A172 (cell line): ENCODE results near the gene CNFN. TPM values are rescaled to one million over a fixed set of nuclear protein-coding genes. Genes with fewer than 3 reads are reported as not detected.
"Not testable (repeated sequence)": the region's sequence is repeated elsewhere in the genome, so short reads cannot be mapped to it uniquely, and the experiment has no call there.

Experiments used
- DNase-seq: peaks from one replicate; pipeline ENCODE4 v3.0.0-alpha.2; 2015; ENCODE audit warnings: low spot score
- total RNA-seq: library from RNA; depleted of rRNA; stranded (reverse); fragments of >200 nt; shearing (Covaris generic); gene quantifications from 2 replicates; pipeline ENCODE4 v1.2.3, GENCODE V29; 2014; rRNA removed

Gene CNFN
- total RNA-seq, 1 experiment from 2014 or later, result 0.34 TPM

- DNase-seq, result no peak
Measured at GRCh38 chr19:42351079-42351735, 38.9 kb downstream of the CNFN start.

DNA sequence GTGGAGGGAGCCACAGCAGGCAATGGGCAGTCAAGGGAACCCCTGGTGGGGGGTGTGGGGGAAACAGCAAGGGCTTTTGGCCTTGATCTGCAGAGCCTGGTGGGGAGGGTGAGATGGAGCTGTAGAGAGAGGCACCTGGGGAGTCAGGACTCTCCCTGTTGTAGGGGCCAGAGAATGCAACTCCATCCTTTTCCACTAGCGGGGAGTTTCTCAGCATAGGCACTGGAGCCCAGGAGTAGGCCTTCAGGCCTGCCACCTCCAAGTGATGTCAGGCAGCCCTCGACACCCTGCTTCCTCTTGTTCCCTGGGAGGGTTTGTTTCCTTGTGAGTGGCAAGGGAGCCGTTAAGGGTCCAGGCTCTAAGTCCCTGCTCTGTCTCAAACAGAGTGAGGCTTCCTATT is 39.7 kb downstream of the CNFN start:
- DNase-seq, result no peak

GRCh38 chr19:42349378-42350107 is 40.6 kb downstream of the CNFN start:
- no peak for DNase-seq

- DNase-seq, result no peak
Measured at GRCh38 chr19:42348211-42348610, 41.9 kb downstream of the CNFN start.

- no peak for DNase-seq
Measured at GRCh38 chr19:42345191-42345812, 44.8 kb downstream of the CNFN start.

GRCh38 chr19:42344336-42344893 is 45.7 kb downstream of the CNFN start:
- no peak for DNase-seq

DNA sequence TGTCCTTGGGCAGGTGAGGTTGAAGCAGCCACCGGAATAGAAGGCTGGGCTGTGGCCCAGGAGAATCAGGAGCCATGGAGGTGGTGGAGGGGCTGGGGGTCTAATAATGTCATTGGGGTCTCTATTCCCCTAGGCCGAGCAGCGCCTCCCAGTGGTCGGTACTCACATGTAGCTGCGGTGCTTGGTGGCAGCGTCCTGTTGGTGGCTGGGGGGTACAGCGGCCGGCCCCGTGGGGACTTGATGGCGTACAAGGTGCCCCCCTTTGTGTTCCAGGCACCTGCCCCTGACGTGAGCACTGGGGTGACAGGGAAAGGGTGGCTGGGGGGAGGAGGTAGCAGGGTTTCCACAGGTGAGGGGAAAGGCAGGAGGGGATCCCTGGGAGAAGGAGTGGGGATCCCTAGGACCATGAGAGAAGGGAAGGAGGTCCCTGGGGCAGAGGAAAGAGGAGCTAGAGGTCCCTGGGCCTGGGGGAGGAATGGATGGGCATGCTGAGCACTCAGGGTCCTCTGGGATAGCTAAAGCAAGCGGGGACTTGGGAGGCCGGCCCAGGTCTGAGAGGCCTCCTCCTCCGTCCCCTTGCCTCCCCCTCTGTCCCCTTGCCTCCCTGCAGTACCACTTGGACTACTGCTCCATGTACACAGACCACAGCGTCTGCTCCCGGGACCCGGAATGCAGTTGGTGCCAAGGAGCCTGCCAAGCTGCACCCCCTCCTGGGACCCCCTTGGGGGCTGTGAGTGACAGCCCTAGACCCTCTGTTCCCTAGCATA is 46.6 kb downstream of the CNFN start:
- no peak for DNase-seq

DNA sequence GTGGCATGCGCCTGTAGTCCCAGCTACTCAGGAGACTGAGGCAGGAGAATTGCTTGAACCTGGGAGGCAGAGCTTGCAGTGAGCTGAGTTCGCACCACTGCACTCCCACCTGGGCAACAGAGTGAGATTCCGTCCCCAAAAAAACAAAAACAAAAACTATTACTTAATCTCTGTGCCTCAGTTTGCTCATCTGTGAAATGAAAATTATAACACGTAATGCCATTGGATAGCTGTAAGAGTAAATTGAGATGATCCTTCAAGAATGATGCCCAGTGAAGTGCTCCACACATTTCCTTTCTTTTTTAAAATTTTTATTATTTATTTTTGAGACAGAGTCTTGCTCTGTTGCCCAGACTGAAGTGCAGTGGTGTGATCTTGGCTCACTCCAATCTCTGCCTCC is 50.2 kb downstream of the CNFN start:
- not testable (repeated sequence) for DNase-seq

GRCh38 chr19:42339126-42339860 is 50.8 kb downstream of the CNFN start:
- not testable (repeated sequence) for DNase-seq

Other genes starting within 250 kb of the CNFN start
- gene DEDD2, start 172.6 kb downstream of the CNFN start, total RNA-seq, result 65.3 and 75.4 TPM in 2 replicates
- 12.6 and 20.6 TPM in 2 replicates for gene ZNF526, start 170.0 kb downstream of the CNFN start, total RNA-seq
- gene GSK3A, start 147.7 kb downstream of the CNFN start, total RNA-seq, result 25.7 and 34.0 TPM in 2 replicates
- 43.6 and 52.8 TPM in 2 replicates for gene ERF, start 135.2 kb downstream of the CNFN start, total RNA-seq
- 25.3 and 48.5 TPM in 2 replicates for gene CIC, start 121.0 kb downstream of the CNFN start, total RNA-seq
- 2.2 and 3.7 TPM in 2 replicates for gene PRR19, start 88.2 kb downstream of the CNFN start, total RNA-seq
- gene PAFAH1B3, start 87.7 kb downstream of the CNFN start, total RNA-seq, result 144 and 170 TPM in 2 replicates
- not detected in 2 replicates for gene TMEM145, start 77.0 kb downstream of the CNFN start, total RNA-seq
- 11.3 and 11.4 TPM in 2 replicates for gene MEGF8, start 64.7 kb downstream of the CNFN start, total RNA-seq
- gene LIPE, start 37.1 kb upstream of the CNFN start, total RNA-seq, result 1.2 TPM in 1 of 2 replicates, not detected in the other
- not detected in 2 replicates for gene CXCL17, start 52.6 kb upstream of the CNFN start, total RNA-seq
- 0.67 and 2.2 TPM in 2 replicates for gene CEACAM1, start 138.2 kb upstream of the CNFN start, total RNA-seq
- not detected in 2 replicates for gene CEACAM8, start 204.6 kb upstream of the CNFN start, total RNA-seq